Endothelial cell of umbilical vein (primary cell): ENCODE measurements around the gene OR2F1. TPM values are rescaled to one million over a fixed set of nuclear protein-coding genes. Genes with fewer than 3 reads are reported as not detected.

ENCODE experiments used
- BruUV-seq: library from RNA; stranded (reverse); fragments of 400-500 nt; replicated peaks from 2 replicates; lab custom pipeline; 2021; lab: Mats Ljungman, UMichigan
- CTCF ChIA-PET: fragments of 300-600, 350-600 bp; sonication (Branson Sonifier 250); formaldehyde crosslinking; loops from one replicate; lab custom pipeline; 2021; ENCODE audit warnings: antibody characterized with exemption, inconsistent platforms; lab: Charles Lee
- POLR2A ChIA-PET: fragments of 300-600, 350-600 bp; sonication (Branson Sonifier 250); formaldehyde crosslinking; loops from one replicate; lab custom pipeline; 2021; ENCODE audit warnings: antibody characterized with exemption, inconsistent platforms; lab: Charles Lee
- DNase-seq: peaks from one replicate; pipeline ENCODE4 v3.0.0-alpha.2; 2011; ENCODE audit warnings: low read depth, low spot score
- FAIRE-seq: peaks from 2 replicates; lab custom pipeline; 2011; peaks lifted over from hg19 to GRCh38; lab: Jason Lieb, UNC
- H2AFZ ChIP-seq: 2 replicates; pipeline ENCODE4 v1.6.0; 2012; ENCODE audit warnings: low read depth, low read length, control low read depth, inconsistent platforms
- H3K27ac ChIP-seq: 2 replicates; pipeline ENCODE4 v1.5.1; 2011; ENCODE audit warnings: low read depth, mild to moderate bottlenecking, control low read depth, low read length, moderate library complexity; ENCODE audit not compliant: insufficient read depth
- H3K27me3 ChIP-seq, 2 experiments: 2 replicates each; pipeline versions ENCODE4 v1.6.0 to v1.6.1; 2011; ENCODE audit warnings: low read length in 2 of 2, mixed read lengths in 1 of 2; ENCODE audit not compliant: control insufficient read depth in 2 of 2, insufficient read depth in 2 of 2
- H3K36me3 ChIP-seq, 2 experiments: 2 replicates in 1 of 2; 3 replicates in 1 of 2; pipeline ENCODE4 v1.5.1; 2011; ENCODE audit warnings: low read length in 2 of 2, mild to moderate bottlenecking in 1 of 2, moderate library complexity in 1 of 2; ENCODE audit not compliant: control insufficient read depth in 2 of 2, insufficient read depth in 2 of 2; ENCODE audit errors: extremely low read depth in 1 of 2
- H3K4me1 ChIP-seq: 3 replicates; pipeline ENCODE4 v1.5.1; 2011; ENCODE audit warnings: mild to moderate bottlenecking, low read length; ENCODE audit not compliant: control insufficient read depth, insufficient read depth; ENCODE audit errors: extremely low read depth
- H3K4me2 ChIP-seq: 2 replicates; pipeline ENCODE4 v1.6.1; 2011; ENCODE audit warnings: low read length, control low read depth, mixed read lengths; ENCODE audit not compliant: insufficient read depth
- H3K4me3 ChIP-seq, 3 experiments: fragments of 200-600 bp in 1 of 3; sonication (generic), shearing (Covaris generic) in 1 of 3; replicated peaks in 1 of 3; 2 replicates each; pipeline ENCODE4 v1.5.1; 2011 to 2016; ENCODE audit warnings: control low read depth in 3 of 3, low read length in 3 of 3, mild to moderate bottlenecking in 2 of 3, inconsistent platforms in 1 of 3, low read depth in 1 of 3, moderate library complexity in 1 of 3; ENCODE audit not compliant: insufficient read depth in 1 of 3
- H3K79me2 ChIP-seq: 2 replicates; pipeline ENCODE4 v1.6.0; 2012; ENCODE audit warnings: low read length, inconsistent platforms; ENCODE audit not compliant: control insufficient read depth, insufficient read depth
- H3K9ac ChIP-seq: replicated peaks from 2 replicates; pipeline ENCODE3; 2011; ENCODE audit warnings: low read length, control low read depth; ENCODE audit not compliant: insufficient read depth; ENCODE audit errors: extremely low read depth
- H3K9me1 ChIP-seq: replicated peaks from 3 replicates; pipeline ENCODE4 v1.6.0; 2011; ENCODE audit warnings: mild to moderate bottlenecking, low read length; ENCODE audit not compliant: control insufficient read depth, insufficient read depth; ENCODE audit errors: extremely low read depth
- H3K9me3 ChIP-seq: replicated peaks from 2 replicates; pipeline ENCODE4 v1.5.1; 2012; ENCODE audit warnings: low read length, inconsistent platforms; ENCODE audit not compliant: control insufficient read depth, insufficient read depth
- H4K20me1 ChIP-seq: replicated peaks from 2 replicates; pipeline ENCODE3; 2011; ENCODE audit warnings: mild to moderate bottlenecking, low read length; ENCODE audit not compliant: control insufficient read depth, insufficient read depth; ENCODE audit errors: extremely low read depth
- EZH2 ChIP-seq: IDR thresholded peaks from 2 replicates; pipeline ENCODE4 v1.6.1; 2012; ENCODE audit warnings: borderline replicate concordance, low read depth, mild to moderate bottlenecking, moderate library complexity, low read length, inconsistent platforms; ENCODE audit not compliant: severe bottlenecking
- FOS ChIP-seq: IDR thresholded peaks from 2 replicates; pipeline ENCODE4 v1.6.1; 2011; ENCODE audit warnings: mild to moderate bottlenecking, low read length, moderate library complexity, borderline replicate concordance; ENCODE audit not compliant: insufficient read depth
- GATA2 ChIP-seq: IDR thresholded peaks from 2 replicates; pipeline ENCODE4 v1.7.0; 2011; ENCODE audit warnings: low read depth, mild to moderate bottlenecking, moderate library complexity, mixed read lengths, low read length; ENCODE audit not compliant: insufficient read length, insufficient read depth
- JUN ChIP-seq: IDR thresholded peaks from 2 replicates; pipeline ENCODE4 v1.6.1; 2011; ENCODE audit warnings: borderline replicate concordance, low read depth; ENCODE audit not compliant: insufficient read length, insufficient read depth
- MYC ChIP-seq: IDR thresholded peaks from one replicate; pipeline ENCODE4 v1.6.1; 2011; ENCODE audit warnings: mild to moderate bottlenecking, low read depth, low read length
- POLR2A ChIP-seq: IDR thresholded peaks from 2 replicates; pipeline ENCODE4 v1.6.1; 2012; ENCODE audit warnings: low read depth, mild to moderate bottlenecking, control low read depth, low read length
- POLR2AphosphoS5 ChIP-seq: IDR thresholded peaks from 2 replicates; pipeline ENCODE4 v1.6.1; 2012; ENCODE audit warnings: low read depth, mild to moderate bottlenecking, control low read depth, low read length, moderate library complexity; ENCODE audit not compliant: insufficient read depth
- dilution Hi-C: fragments of 300-500 bp; cut with MboI; formaldehyde crosslinking; loops from one replicate; pipeline ENCODE4 v1.15.0; 2019; ENCODE audit warnings: low sequenced_read_pairs; ENCODE audit not compliant: extremely low pct_ligation_motif_present
- intact Hi-C: fragments of 100-400 bp; cut with micrococcal nuclease; formaldehyde crosslinking; loops from one replicate; pipeline ENCODE4 v1.10.0; 2022
- polyA plus RNA-seq, 4 experiments: library from polyadenylated mRNA; depleted of rRNA in 3 of 4; stranded (reverse) in 3 of 4; unstranded in 1 of 4; fragments of >200 nt; gene quantifications; 2 replicates each; pipeline versions ENCODE4 v1.2.1 to v1.2.3, GENCODE V29; 2011 to 2012; ENCODE audit warnings: missing spikeins in 1 of 4
- total RNA-seq: library from RNA; stranded (reverse); gene quantifications from 2 replicates; pipeline ENCODE4 v1.2.3, GENCODE V29; 2021
- TF ChIP-seq, protein P1 (sequence below), 2 donors: IDR thresholded peaks; 1 replicate in 1 of 2; 2 replicates in 1 of 2; pipeline ENCODE4 v1.5.1; 2011; ENCODE audit warnings: low read length in 2 of 2, mild to moderate bottlenecking in 2 of 2, moderate library complexity in 2 of 2, control low read depth in 1 of 2, inconsistent platforms in 1 of 2, low read depth in 1 of 2; ENCODE audit not compliant: insufficient read depth in 1 of 2; ENCODE audit errors: extremely low read depth in 1 of 2
- TF ChIP-seq, protein P2 (sequence below): IDR thresholded peaks from 2 replicates; pipeline ENCODE4 v1.6.1; 2011; ENCODE audit not compliant: insufficient read depth, insufficient read length

OR2F1 gene
- total and polyA plus RNA-seq, 2 donors (not counting 3 experiments of a cell fraction or from before 2014, with no cell fraction given): not detected

DNA sequence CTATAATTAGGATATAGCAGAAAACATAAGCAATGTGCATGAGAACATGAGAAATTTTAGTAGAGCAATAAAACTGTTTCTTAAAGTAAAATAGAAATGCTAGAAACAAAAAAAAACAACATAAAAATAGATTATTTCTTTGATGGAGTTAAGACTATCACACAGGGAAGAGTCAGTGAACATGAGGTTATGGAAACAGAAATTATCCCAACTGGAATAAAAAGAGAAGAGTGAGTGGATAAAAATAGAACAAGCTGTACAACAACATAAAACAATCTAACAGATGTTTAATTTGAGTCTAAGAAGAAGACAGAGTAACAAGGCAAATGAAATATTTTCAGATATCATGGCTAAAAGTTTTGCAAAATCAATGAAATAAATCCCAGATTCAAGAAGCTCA lies 38.0 kb downstream of the OR2F1 start:
- CTCF ChIA-PET: no interaction called here
- dilution Hi-C loops (no loop called here), intact Hi-C loops (loop anchor here (1.0 kb wide), 1 partner anchor 46 kb away; no protein-coding TSS in a partner anchor)
- BruUV-seq: no TSS peak
- Histone ChIP-seq H2AFZ (no peak overlapping the region), H4K20me1 (no peaks in the 10 kb centered on the region), H3K9ac (no peak overlapping the region), H3K4me2 (no peak overlapping the region), H3K9me1 (peaks cover 2% of the 10 kb centered on the region), H3K79me2 (no peaks in the 10 kb centered on the region), H3K4me1 (no peaks in the 10 kb centered on the region), H3K27me3 (peaks cover 0 to 5% of the 10 kb centered on the region in 2 experiments), H3K36me3 (no peaks in the 10 kb centered on the region), H3K9me3 (no peaks in the 10 kb centered on the region), H3K4me3 (no peak overlapping the region), H3K27ac (no peak overlapping the region)
- FAIRE-seq: no peak
- POLR2A ChIA-PET: no interaction called here
- TF ChIP-seq EZH2: no peak
- TF ChIP-seq FOS: no peak
- TF ChIP-seq MYC: no peak
- no peak for TF ChIP-seq POLR2A
- no peak for DNase-seq

DNA sequence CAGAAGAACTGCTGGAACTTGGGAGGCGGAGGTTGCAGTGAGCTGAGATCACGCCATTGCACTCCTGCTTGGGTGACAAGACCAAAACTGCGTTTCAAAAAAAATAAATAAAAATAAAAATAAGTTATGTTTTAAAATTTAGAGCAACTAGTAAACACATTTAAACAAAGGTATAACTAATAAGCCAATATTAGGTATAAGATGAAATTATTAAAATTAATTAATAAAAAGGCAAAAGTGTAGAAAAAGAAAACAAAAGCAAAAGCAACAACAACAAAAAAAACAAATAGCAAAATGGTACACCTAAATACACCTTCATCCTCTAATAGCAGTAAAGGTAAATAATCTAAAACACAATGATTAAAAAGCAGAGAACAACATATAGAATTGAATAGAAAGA lies 39.3 kb downstream of the OR2F1 start:
- no peaks in the 10 kb centered on the region for H3K9me1 ChIP-seq
- no peak overlapping the region for H3K9ac ChIP-seq
- no peak overlapping the region for H3K4me2 ChIP-seq
- H3K79me2 ChIP-seq: no peaks in the 10 kb centered on the region
- H4K20me1 ChIP-seq: no peaks in the 10 kb centered on the region
- no peak for DNase-seq
- intact Hi-C loops: no loop called here
- BruUV-seq: no TSS peak
- ChIA-PET CTCF (no interaction called here), POLR2A (no interaction called here)
- H3K27ac ChIP-seq: no peak overlapping the region
- dilution Hi-C loops: no loop called here
- TF ChIP-seq, protein P1, sequence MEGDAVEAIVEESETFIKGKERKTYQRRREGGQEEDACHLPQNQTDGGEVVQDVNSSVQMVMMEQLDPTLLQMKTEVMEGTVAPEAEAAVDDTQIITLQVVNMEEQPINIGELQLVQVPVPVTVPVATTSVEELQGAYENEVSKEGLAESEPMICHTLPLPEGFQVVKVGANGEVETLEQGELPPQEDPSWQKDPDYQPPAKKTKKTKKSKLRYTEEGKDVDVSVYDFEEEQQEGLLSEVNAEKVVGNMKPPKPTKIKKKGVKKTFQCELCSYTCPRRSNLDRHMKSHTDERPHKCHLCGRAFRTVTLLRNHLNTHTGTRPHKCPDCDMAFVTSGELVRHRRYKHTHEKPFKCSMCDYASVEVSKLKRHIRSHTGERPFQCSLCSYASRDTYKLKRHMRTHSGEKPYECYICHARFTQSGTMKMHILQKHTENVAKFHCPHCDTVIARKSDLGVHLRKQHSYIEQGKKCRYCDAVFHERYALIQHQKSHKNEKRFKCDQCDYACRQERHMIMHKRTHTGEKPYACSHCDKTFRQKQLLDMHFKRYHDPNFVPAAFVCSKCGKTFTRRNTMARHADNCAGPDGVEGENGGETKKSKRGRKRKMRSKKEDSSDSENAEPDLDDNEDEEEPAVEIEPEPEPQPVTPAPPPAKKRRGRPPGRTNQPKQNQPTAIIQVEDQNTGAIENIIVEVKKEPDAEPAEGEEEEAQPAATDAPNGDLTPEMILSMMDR (IDR thresholded peaks at IDR 0.05; ENCODE audit: extremely low read depth in 1 of 2, insufficient read depth in 1 of 2, low read depth in 1 of 2, low read length in 2 of 2): no peak
- no peak for TF ChIP-seq MYC
- no peak for TF ChIP-seq JUN
- no peak for TF ChIP-seq POLR2A
- TF ChIP-seq EZH2: no peak
- TF ChIP-seq POLR2AphosphoS5: no peak
- TF ChIP-seq FOS: no peak
- no peak for TF ChIP-seq GATA2
- TF ChIP-seq, protein P2, sequence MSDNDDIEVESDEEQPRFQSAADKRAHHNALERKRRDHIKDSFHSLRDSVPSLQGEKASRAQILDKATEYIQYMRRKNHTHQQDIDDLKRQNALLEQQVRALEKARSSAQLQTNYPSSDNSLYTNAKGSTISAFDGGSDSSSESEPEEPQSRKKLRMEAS: no peak
- H3K27me3 ChIP-seq: peaks cover 0 to 5% of the 10 kb centered on the region in 2 experiments
- no peak overlapping the region for H2AFZ ChIP-seq
- H3K9me3 ChIP-seq: no peaks in the 10 kb centered on the region
- H3K4me1 ChIP-seq: no peaks in the 10 kb centered on the region
- no peaks in the 10 kb centered on the region for H3K36me3 ChIP-seq
- H3K4me3 ChIP-seq: no peak overlapping the region
- no peak for FAIRE-seq
